GM18867 (cell line): ENCODE results near the gene JARID2.
"Not testable (repeated sequence)": the region's sequence is repeated elsewhere in the genome, so short reads cannot be mapped to it uniquely, and the experiment has no call there.

Experiments
- ATAC-seq: cut with Tn5 transposase; IDR thresholded peaks from one replicate; pipeline ENCODE4 v1.9.1; 2021; ENCODE audit warnings: mild to moderate bottlenecking, moderate library complexity; ENCODE audit not compliant: unreplicated experiment

JARID2 gene

DNA sequence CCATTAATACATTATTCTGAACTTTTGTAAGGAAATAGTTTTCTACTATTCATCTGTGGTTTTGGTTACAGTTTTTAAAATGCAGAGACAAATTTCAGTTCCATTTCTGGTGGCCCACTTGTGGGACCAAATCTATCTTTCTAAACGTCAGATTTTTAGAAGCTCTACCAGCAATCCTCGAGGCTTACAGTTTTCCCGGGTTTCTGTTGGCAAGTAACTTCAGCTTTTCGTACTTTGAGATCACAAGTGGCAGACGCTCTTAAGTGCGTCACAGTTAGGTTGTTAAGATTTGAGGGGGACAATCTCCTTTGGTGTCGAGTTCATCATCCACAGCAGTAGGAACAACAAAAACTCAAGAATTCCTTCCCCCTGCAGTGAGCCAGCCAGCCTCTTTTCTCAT is 60.0 kb downstream of the JARID2 start:
- ATAC-seq, result peak; percentile 43

DNA sequence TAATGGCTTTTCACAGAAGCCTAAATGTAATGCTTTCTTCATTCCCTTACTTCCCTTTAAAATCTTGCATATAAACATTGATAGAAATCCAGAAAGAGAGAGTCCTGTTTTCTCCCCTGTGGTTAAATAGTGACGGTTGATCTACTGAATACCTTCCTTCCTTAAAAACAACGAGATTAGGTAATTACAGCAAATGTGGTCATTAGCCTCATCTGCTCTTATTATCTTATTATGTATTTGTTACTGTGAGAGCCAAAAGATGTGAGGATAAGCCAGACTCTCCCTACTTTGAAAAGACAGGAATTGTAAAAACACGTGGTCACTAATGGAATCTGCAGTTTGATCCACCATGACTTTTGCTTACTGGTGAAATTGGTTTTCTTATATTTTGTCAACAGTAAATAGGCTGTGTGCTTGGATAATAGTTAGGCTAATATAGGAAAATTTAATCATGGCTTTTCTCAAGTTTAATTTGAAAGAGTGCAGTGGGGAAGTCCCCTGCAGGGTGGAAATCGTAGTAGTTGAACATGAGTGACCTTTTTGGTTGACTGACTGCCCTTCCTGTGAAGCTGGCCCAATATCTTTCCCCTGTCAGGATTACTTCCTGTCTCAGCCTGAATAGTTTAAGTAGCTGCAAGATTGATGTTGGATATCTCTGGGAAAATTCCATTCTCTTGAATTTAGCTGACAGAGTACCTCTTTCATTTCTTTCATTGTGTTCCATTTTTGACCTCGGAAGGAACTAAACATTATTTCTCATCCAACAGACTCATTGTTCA is 62.8 kb downstream of the JARID2 start:
- ATAC-seq, result no peak

DNA sequence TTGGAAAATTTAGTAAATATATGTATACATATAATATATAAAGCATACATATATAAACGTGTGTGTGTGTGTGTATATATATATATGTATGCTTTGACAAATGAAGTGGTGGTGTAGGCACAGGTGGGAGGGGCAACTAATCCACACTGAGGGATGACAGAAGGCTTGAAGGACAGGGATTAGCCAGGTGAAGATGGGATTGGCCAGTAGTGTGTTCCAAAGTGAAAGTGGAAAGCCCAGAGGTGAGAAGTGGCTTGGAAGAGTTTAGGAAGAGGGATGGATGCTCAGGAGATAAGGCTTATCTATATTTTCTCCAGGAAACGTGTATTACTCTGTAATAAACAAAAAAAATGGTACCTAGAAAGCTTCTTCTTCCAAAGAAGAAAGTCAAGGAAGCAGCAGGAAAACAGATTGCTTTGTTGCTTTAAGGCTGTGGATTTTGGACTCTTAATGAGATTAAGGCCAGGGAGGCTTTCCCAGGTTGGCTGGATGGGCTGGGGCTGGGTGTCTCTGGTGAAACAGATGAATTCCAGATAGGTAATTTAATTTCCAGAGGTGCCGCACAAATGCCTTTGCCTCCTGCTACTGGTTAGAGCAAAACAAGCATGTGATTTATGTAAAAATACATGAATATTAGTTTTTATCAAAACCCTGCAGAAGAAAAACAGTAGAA is 63.9 kb downstream of the JARID2 start:
- ATAC-seq, result no peak

DNA sequence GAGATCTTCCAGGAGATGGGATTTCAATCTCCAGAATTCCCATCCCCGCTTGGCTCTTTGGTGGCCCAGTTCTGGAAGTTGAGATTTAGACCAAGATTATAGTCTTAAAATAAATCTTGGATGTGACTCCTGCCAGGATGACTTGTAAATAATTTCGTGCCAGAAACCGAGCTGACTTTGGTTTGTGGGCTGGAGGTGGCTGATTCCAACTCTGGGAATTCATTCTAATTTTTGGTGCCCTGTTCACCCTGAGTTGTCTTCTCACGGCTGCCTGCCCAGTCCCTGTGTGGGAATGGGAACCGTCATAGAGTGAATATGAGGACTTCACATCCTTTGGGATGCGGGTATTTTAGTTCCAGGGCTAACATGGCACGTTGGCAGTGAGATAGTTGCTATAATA is 64.8 kb downstream of the JARID2 start:
- no peak for ATAC-seq

DNA sequence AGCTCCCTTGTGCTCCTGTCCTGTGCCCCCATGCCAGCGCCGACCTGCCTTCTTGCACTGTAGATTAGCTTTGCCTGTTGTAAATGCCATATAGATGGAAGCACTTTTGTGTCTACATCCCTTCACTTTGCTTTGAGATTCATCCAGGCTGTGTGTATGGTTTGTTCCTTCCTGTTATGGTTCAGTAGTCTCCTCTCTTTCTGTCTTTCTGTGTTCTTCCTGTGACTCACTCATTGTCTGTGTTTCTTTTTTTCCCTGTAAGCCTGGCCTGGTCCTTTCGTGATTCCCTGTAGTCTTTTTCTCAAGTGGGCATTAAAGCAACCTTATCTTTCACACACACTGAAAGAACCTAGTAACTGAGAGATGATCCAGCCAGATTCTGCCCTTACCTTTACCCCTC is 66.6 kb downstream of the JARID2 start:
- ATAC-seq, result no peak

DNA sequence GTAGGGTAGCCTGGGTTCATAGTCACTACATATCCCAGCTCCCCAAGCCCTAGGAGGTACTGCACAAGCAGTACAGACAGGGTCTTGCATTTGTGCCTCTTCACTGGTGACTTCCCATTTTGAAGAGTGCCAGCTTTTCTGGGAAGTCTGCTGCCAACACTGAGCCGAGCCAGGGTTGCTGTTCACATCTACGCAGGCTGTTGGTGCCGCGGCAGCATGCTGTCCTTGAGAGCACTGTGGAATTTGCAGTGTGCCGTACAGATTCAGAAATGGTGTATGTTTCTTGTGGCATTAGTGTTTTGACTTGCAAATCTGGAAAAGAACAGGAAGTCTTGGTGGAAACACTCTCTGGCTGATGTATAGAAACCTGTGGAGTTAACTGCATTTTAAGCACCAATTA is 67.5 kb downstream of the JARID2 start:
- no peak for ATAC-seq

DNA sequence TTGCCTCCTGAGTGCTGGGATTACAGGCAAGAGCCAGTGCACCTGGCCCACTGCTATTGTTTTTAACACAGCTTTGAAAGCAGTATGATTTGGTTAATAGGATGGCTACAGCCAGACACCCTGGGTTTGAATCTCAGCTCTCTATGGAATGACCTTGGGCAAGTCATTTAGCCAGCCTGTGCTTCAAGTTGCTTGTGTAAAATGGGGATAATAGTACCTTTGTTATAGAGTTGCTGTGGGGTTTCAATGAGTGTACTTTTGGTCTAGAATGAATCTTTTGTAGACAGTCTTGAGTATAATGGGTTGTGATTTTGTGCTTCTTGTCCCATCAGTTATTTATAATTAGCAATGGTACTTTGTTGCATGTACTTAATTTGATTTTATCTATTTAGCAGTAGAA is 70.9 kb downstream of the JARID2 start:
- ATAC-seq, result no peak

- ATAC-seq, result no peak
Measured at GRCh38 chr6:15317251-15317650, 71.4 kb downstream of the JARID2 start.

DNA sequence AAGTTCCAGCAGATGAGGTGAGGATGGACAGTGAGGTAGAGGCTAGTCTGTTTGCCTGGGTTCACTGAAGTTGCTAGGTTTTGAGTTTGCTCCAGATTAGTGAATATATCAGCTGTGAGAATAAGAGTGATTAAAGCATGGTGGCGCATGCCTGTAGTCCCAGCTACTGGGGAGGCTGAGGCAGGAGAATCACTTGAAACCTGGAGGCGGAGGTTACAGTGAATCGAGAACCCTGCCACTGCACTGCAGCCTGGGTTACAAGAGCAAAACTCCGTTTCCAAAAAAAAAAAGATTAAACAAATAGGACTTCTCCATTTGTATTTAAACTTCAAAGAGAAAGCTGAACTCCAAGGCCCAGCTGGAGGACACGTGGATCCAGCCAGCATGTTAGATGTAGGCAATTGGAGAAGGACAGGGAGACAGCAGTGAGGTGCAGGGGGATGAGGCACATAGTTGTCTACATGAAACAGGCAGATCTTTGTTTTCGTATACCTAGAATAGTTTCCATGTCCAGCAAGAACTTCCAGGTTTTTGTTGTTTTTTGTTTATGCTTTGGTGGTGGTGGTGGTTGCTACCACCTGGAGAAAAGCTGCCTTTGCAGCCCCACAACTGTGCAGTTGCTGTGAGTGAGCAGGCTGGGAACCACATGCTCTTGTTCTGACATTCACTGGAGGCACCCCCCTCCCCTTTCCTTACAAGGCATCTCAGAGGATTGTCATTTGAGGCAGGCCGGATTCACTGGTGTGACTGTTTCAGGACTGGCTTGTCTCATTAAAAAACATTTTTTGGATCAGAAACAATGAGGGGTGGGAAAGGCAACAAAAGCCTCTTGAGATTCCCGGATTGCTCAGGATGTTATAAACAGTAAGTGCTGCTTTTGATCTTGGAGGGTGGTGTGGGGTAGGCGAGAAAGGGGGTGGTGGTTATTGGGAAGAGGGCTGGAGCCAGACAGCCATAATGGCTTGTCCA is 72.3 kb downstream of the JARID2 start:
- ATAC-seq, result no peak

DNA sequence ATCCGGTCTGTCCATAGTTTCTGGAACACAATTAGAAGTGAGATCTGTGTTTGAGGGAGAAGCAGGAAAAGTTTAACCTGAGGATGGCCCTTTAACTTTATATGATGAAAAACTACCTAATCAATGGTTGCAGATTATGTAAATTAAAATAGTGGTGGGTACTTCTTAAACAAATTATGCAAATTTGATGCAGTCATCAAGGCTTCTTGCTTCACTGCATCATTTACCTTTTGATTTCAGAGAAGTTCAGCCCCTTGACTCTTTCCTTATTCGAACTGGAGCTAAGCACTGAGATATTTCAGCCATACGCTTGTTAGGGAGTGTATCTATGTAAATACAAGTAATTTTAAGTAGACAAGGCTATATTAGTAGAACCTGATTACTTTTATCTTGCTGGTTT is 73.8 kb downstream of the JARID2 start:
- ATAC-seq, result no peak

- ATAC-seq, result no peak
Measured at GRCh38 chr6:15320693-15321092, 74.8 kb downstream of the JARID2 start.

DNA sequence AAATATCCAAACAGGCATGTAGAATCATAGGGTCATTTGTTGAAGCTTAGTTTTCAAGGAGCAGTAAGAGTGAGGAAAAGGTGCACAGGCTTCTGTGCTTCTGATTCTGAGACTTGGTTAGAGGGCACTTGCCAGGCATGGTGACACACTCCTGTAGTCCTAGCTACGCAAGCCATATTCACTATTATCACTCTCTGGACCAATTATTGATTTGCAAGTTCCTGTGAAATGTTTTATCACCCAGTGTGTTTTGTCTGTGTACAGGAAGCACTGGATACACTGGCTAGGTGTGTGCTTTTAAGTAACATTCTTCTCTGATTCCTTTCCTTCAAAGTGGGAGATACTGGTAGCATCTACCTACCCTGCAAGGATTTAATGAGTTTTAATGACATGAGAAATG is 76.3 kb downstream of the JARID2 start:
- no peak for ATAC-seq

- no peak for ATAC-seq
Measured at GRCh38 chr6:15322781-15323536, 77.1 kb downstream of the JARID2 start.

DNA sequence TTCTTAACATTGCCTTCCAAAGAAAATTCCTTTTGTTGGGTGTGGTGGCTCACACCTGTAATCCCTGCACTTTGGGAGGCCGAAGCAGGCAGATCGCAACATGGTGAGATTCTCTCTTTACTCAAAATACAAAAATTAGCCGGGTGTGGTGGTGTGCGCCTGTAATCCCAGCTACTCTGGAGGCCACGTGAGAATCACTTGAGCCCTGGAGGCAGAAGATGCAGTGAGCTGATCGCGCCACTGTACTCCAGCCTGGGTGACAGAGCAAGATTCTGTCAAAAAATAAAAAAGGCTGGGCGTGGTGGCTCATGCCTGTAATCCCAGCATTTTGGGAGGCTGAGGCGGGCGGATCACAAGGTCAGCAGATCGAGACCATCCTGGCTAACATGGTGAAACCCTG is 77.7 kb downstream of the JARID2 start:
- ATAC-seq, result not testable (repeated sequence)

- no peak for ATAC-seq
Measured at GRCh38 chr6:15324427-15324985, 78.6 kb downstream of the JARID2 start.

- ATAC-seq, result no peak
Measured at GRCh38 chr6:15325540-15325955, 79.7 kb downstream of the JARID2 start.

DNA sequence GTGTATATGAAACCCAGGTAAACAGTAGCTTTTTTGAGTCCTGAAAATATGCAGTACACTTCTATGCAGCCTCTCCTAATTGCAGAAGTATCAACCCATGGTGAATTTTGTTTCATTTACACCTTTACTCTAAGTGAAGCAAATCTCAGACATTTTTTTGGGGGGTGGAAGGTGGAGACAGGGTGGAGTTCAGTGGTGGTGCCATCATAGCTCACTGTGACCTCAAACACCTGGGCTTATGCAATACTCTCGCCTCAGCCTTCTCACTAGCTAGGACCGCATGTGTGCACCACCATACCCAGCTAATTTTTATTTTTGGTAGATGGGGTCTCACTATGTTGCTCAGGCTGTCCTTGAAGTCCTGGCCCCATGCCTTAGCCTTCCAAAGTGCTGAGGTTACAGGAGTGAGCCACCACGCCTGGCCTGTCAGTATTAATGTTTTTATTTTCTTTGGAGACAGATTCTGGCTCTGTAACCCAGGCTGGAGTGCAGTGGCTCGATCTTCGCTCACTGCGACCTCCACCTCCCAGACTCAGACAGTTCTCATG is 80.3 kb downstream of the JARID2 start:
- ATAC-seq, result no peak

- peak; percentile 56 for ATAC-seq
Measured at GRCh38 chr6:15327271-15327670, 81.4 kb downstream of the JARID2 start.

GRCh38 chr6:15329197-15329671 is 83.4 kb downstream of the JARID2 start:
- no peak for ATAC-seq
